DMS53 treated with DMSO at 0.1 percent for 48 hours (cell line): Measurements from ENCODE around the gene CTAGE9.
A peak's percentile ranks its signal among the peaks of the same experiment; 100 is the strongest.
"Not testable (repeated sequence)": the region's sequence is repeated elsewhere in the genome, so short reads cannot be mapped to it uniquely, and the experiment has no call there.

Experiments used
- DNase-seq: peaks from one replicate; lab custom pipeline; 2025; ENCODE audit not compliant: unreplicated experiment; lab: John Stamatoyannopoulos, UW

Gene CTAGE9

GRCh38 chr6:131710917-131711316 lies at the start of gene CTAGE9:
Gene CTAGE9, minus strand, starts transcription at chr6:131711017. Its CDS starts 0 bp downstream, at chr6:131711017.
- not testable (repeated sequence) for DNase-seq

DNA sequence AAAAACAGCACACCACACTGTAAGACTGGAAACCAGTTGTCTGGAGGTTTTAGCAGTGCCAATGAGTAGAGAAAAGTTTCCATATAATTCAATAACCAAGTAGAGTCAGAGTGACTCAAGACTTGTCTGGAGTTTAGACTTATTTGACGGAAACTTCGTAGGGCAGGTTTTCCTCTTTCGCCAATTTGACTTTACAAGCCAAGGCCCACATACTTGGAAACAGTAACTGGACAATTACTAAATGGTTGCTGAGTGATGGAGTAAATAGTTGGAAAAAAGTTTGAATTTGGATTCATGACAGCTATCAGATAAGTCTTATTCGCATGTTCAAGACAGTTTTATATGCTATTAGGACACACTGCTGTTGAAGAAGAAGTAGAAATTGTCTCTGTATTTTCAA lies 48.1 kb upstream of the CTAGE9 start:
- no peak for DNase-seq

DNA sequence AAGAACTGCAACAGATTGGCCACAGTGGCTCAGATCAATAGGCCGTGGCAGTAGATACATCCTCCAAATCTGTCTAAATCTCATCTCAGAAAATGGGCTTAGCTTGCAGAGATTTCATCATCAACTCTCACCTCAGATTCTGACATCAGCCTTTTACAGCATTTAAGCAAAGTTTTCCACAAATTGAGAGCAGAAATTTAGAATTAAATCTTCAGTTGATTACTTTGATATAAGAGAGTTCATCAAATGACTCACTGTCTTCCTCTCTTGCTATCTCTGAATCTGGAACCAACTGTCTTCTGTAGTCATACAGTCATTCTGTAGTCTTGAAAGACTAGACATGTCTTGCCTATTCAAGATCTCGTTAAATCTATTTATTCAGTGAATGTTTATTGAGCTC lies 45.2 kb upstream of the CTAGE9 start:
- no peak for DNase-seq

DNA sequence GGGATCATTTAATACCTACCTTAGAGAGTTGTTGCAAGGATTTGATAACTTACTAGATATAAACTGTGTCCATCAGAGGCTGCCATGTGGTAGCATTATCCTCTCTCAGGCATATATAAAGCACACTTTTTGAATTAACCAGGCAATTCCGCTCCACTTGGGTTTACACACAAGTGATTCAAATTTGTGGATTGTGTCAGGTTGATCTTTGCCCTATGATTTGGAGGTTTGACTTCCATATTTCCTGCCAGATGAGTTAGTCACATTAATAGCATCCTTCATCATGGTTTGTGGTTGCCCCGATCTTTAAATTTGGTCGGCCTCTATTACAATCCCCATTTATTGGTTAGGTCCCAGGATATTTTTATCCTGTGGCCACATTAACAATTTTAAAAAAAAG lies 44.8 kb upstream of the CTAGE9 start:
- no peak for DNase-seq

GRCh38 chr6:131754715-131755567 lies 44.1 kb upstream of the CTAGE9 start:
- no peak for DNase-seq

DNA sequence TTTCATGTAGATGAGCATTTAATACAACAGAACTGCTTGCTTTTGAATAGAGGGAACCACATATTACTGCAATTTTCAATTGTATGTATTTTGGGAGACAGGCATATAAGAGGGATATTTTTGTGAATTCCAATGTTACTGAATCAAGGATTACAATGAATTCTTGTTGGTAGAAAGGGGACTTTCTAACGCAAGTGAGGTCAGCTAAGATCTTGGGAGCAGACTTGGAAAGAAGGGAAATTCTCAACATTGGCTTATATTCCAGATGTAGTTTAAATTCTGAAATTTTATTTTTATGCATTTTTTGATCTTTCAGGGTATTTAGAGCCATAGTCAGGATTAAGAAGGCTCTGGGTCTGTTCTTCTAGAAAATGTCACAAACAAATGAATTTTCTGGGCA lies 43.3 kb upstream of the CTAGE9 start:
- no peak for DNase-seq

- not testable (repeated sequence) for DNase-seq
These were observed 40.3 kb upstream of the CTAGE9 start for GRCh38 chr6:131751012-131751715.

- DNase-seq, result no peak
These were observed 38.2 kb upstream of the CTAGE9 start for GRCh38 chr6:131749023-131749422.

DNA sequence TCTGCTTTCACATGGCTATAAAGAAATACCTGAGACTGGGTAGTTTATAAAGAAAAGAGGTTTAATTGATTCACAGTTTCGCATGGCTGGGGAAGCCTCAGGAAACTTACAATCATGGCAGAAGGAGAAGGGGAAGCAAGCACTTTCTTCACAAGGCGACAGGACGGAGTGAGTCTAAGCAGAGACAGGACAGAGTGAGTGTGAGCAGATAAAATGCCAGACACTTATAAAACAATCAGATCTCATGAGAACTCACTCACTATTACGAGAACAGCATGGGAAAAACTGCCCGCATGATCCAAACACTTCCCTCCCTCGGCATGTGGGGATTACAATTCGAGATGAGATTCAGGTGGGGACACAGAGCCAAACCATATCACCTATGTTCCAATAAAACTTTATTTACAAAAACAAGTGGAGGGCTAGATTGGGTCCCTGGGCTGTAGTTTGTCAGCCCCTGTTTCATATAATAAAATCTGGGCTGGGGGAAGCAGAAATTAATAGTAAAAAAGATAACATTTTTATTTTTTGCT lies 37.1 kb upstream of the CTAGE9 start:
- DNase-seq, result no peak

- no peak for DNase-seq
These were observed 34.7 kb upstream of the CTAGE9 start for GRCh38 chr6:131745476-131745875.

DNA sequence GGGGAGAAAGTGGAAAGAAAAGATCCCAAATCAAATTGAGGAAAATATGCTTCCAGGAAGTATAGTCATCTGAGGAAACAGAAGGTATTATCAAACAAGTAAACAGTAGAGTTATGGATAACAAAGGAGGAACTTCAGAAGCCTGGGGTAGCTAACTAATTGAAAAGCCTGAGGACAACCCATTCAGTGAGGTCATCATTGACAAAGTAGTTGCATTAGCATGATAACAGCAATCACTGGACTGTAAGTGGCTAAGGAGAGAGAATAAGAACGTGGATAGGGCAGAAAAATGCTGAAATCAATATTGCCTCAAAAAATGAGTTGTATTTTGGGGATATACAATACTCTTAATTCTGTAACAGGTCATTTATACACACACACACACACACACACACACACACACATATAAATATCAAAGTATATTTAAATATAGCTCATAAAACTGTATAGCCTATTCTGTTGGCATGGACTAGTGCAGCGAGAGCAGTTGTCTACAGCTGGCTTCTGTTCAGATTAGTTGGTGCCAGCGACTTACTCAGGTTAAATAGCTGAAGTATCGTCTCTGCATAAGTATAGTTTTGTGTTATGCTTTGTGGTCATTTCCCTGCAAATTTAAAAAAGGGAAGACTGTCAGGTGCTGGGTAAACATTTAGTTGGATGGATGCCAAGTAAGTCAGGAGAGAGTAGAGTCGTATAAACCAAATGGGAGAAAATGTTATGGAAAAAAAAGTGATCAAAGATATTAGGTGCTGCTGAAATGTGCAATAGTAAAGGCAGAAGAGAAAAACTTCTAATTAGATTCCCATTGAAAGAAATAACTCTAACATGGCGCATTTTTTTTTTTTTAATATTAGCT lies 33.8 kb upstream of the CTAGE9 start:
- peak; percentile 36 for DNase-seq

- DNase-seq, result no peak
These were observed 31.0 kb upstream of the CTAGE9 start for GRCh38 chr6:131741688-131742393.

DNA sequence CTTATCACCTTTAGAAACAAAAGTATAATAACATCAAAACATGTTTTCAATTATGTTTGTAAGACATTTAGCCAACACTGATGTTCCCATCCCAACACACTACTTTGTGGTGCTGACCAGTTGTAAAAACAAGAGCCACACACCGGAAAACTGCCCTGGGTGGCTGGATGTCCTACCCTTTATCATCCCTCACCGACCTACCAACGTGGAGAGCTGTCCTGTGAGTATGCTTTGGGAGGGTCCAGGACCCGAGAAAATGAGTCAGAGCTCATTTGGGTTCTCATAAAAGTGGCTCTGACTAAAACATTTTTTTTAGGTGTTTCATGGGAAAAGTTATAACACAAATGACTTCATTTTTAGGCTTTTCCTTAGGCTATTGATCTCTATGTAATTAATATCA lies 29.3 kb upstream of the CTAGE9 start:
- no peak for DNase-seq

DNA sequence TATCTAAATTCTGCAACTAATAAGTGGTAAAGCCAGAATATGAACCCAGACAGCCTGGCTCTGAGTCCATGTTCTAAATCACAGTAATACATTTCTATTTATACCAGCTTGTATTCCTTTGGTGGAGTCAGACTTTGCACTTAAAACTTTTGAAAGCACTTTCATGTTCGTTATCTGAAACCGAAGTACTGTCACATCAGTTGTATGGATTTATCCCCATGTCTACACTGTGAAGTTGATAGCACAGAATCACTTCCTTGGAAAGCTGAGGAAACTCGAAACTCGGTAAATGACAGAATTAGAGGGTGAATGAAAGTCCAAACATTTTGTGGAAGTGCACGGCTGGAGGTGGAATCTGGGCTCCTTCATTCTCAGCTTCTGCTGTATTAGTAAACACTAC lies 28.3 kb upstream of the CTAGE9 start:
- no peak for DNase-seq

GRCh38 chr6:131736811-131737210 lies 26.0 kb upstream of the CTAGE9 start:
- DNase-seq, result no peak

GRCh38 chr6:131736003-131736596 lies 25.3 kb upstream of the CTAGE9 start:
- no peak for DNase-seq

- DNase-seq, result no peak
These were observed 22.7 kb upstream of the CTAGE9 start for GRCh38 chr6:131733376-131734016.

GRCh38 chr6:131731224-131731623 lies 20.4 kb upstream of the CTAGE9 start:
- no peak for DNase-seq

DNA sequence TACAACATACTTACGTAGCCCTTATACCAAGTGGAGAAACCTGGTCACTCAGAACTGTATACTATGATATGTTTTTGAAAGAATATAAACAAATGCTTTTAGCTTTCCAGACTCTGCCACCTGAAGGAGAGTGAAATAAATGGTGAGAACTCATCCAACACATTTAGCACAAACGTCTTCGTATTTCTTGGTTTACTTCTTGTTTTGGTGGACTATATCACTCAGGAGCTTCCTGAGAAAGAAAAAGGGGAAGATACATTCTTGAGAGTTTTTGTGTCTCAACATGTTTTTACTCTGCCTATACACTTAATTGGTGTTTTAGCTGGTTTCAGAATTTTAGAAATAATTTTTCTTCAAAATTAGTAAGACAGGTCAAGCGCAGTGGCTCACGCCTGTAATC lies 19.4 kb upstream of the CTAGE9 start:
- no peak for DNase-seq

- DNase-seq, result no peak
These were observed 18.7 kb upstream of the CTAGE9 start for GRCh38 chr6:131729550-131729949.
